GM23338 (cell line): ENCODE measurements around the gene CEMIP2. TPM values are rescaled to one million over a fixed set of nuclear protein-coding genes. Genes with fewer than 3 reads are reported as not detected.

Source experiments
- ATAC-seq: fragments of 200-7000 bp; cut with Tn5 transposase; 3 replicates; pipeline ENCODE4 v1.9.1; 2020
- DNase-seq: peaks from one replicate; pipeline ENCODE4 v3.0.0-alpha.2; 2015; ENCODE audit warnings: low spot score
- H2AFZ ChIP-seq: fragments of 200-600 bp; sonication (generic); 2 replicates; pipeline ENCODE4 v1.8.0; 2016; ENCODE audit warnings: antibody characterized with exemption, mild to moderate bottlenecking, moderate library complexity
- H3F3A ChIP-seq: fragments of 200-600 bp; sonication (generic); replicated peaks from 2 replicates; pipeline ENCODE4 v1.8.0; 2017; ENCODE audit warnings: antibody characterized with exemption, mixed run types, low read depth
- H3K27ac ChIP-seq: fragments of 200-600 bp; sonication (generic); 2 replicates; pipeline ENCODE4 v1.6.1; 2016; ENCODE audit warnings: low read depth
- H3K27me3 ChIP-seq: fragments of 200-600 bp; sonication (generic); 2 replicates; pipeline ENCODE4 v1.8.0; 2016; ENCODE audit warnings: mild to moderate bottlenecking, mixed run types, moderate library complexity; ENCODE audit not compliant: insufficient read depth
- H3K36me3 ChIP-seq: fragments of 200-600 bp; sonication (generic); 2 replicates; pipeline ENCODE4 v1.8.0; 2016; ENCODE audit warnings: mild to moderate bottlenecking; ENCODE audit not compliant: insufficient read depth
- H3K4me1 ChIP-seq: fragments of 200-600 bp; sonication (generic); 2 replicates; pipeline ENCODE4 v1.8.0; 2016; ENCODE audit warnings: mild to moderate bottlenecking, moderate library complexity; ENCODE audit not compliant: insufficient read depth
- H3K4me2 ChIP-seq: fragments of 200-600 bp; sonication (generic); 2 replicates; pipeline ENCODE4 v1.7.1; 2017; ENCODE audit warnings: mixed run types
- H3K4me3 ChIP-seq: fragments of 200-600 bp; sonication (generic); 2 replicates; pipeline ENCODE4 v1.6.1; 2016; ENCODE audit warnings: mixed run types
- H3K79me2 ChIP-seq: fragments of 200-600 bp; sonication (generic); replicated peaks from 2 replicates; pipeline ENCODE4 v1.8.0; 2017; ENCODE audit warnings: mild to moderate bottlenecking; ENCODE audit not compliant: insufficient read depth
- H3K9me2 ChIP-seq: fragments of 200-600 bp; sonication (generic); 2 replicates; pipeline ENCODE4 v1.8.0; 2017; ENCODE audit not compliant: insufficient read depth
- H4K20me1 ChIP-seq: fragments of 200-600 bp; sonication (generic); replicated peaks from 2 replicates; pipeline ENCODE4 v1.8.0; 2017; ENCODE audit warnings: mild to moderate bottlenecking; ENCODE audit not compliant: insufficient read depth
- H3K27ac Mint-ChIP-seq: 2 replicates; pipeline ENCODE4 v1.8.0; 2020; ENCODE audit warnings: inconsistent platforms, mild to moderate bottlenecking, moderate library complexity, mixed read lengths
- H3K27me3 Mint-ChIP-seq: 3 replicates; pipeline ENCODE4 v1.8.0; 2022; ENCODE audit warnings: low read depth, mild to moderate bottlenecking, moderate library complexity, mixed read lengths, inconsistent platforms; ENCODE audit not compliant: insufficient read depth, poor library complexity
- H3K36me3 Mint-ChIP-seq: 3 replicates; pipeline ENCODE4 v1.8.0; 2021; ENCODE audit warnings: low read depth, mild to moderate bottlenecking, inconsistent platforms, moderate library complexity, mixed read lengths
- H3K4me1 Mint-ChIP-seq: 3 replicates; pipeline ENCODE4 v1.8.0; 2020; ENCODE audit warnings: mild to moderate bottlenecking, inconsistent platforms, mixed read lengths
- H3K4me3 Mint-ChIP-seq: 3 replicates; pipeline ENCODE4 v1.8.0; 2021; ENCODE audit warnings: moderate library complexity, mild to moderate bottlenecking, inconsistent platforms, mixed read lengths
- H3K9me3 Mint-ChIP-seq: 3 replicates; pipeline ENCODE4 v1.8.0; 2020; ENCODE audit warnings: moderate library complexity, mild to moderate bottlenecking, inconsistent platforms, mixed read lengths
- CREB1 ChIP-seq: fragments of 250-450 bp; sonication (Bioruptor Pico); IDR thresholded peaks from 2 replicates; pipeline ENCODE4 v1.5.0; 2020; ENCODE audit warnings: low read depth, mild to moderate bottlenecking, moderate library complexity
- EZH2 ChIP-seq: fragments of 200-600 bp; sonication (generic); IDR thresholded peaks from one replicate; pipeline ENCODE4 v1.8.0; 2017; ENCODE audit warnings: antibody characterized with exemption, mild to moderate bottlenecking, low read depth; ENCODE audit not compliant: unreplicated experiment
- EZH2phosphoT487 ChIP-seq: fragments of 200-600 bp; sonication (generic); IDR thresholded peaks from one replicate; pipeline ENCODE4 v1.8.1; 2018; ENCODE audit warnings: antibody characterized with exemption; ENCODE audit not compliant: unreplicated experiment
- NANOG ChIP-seq: IDR thresholded peaks from 2 replicates; pipeline ENCODE4 v1.6.1; 2016; ENCODE audit warnings: antibody characterized with exemption, borderline replicate concordance
- POLR2AphosphoS5 ChIP-seq: IDR thresholded peaks from 2 replicates; pipeline ENCODE4 v1.6.1; 2016; ENCODE audit warnings: antibody characterized with exemption, low read depth
- STAT1 ChIP-seq: IDR thresholded peaks from one replicate; pipeline ENCODE4 v1.6.1; 2016; ENCODE audit warnings: antibody characterized with exemption; ENCODE audit not compliant: unreplicated experiment
- ZNF331 ChIP-seq: fragments of 250-450 bp; sonication (Bioruptor Pico); IDR thresholded peaks from 2 replicates; pipeline ENCODE4 v1.5.0; 2020; ENCODE audit warnings: low read depth, mild to moderate bottlenecking, moderate library complexity
- polyA plus RNA-seq: library from polyadenylated mRNA; unstranded; fragments of >200 nt; fragmentation: Nextera tagmentation; extraction: Ambion mirVana; gene quantifications from 2 replicates; pipeline ENCODE4 v1.2.1, GENCODE V29; 2016
- total RNA-seq: library from RNA; depleted of rRNA; stranded (reverse); fragments of >200 nt; shearing (Covaris generic); gene quantifications from 2 replicates; pipeline ENCODE4 v1.2.3, GENCODE V29; 2014
- TF ChIP-seq, protein P1 (sequence below): IDR thresholded peaks from 2 replicates; pipeline ENCODE4 v1.6.1; 2016; ENCODE audit warnings: antibody characterized with exemption

Gene CEMIP2
- total and polyA plus RNA-seq, 2 experiments from 2014 or later, result 23.0 to 76.7 TPM

DNA sequence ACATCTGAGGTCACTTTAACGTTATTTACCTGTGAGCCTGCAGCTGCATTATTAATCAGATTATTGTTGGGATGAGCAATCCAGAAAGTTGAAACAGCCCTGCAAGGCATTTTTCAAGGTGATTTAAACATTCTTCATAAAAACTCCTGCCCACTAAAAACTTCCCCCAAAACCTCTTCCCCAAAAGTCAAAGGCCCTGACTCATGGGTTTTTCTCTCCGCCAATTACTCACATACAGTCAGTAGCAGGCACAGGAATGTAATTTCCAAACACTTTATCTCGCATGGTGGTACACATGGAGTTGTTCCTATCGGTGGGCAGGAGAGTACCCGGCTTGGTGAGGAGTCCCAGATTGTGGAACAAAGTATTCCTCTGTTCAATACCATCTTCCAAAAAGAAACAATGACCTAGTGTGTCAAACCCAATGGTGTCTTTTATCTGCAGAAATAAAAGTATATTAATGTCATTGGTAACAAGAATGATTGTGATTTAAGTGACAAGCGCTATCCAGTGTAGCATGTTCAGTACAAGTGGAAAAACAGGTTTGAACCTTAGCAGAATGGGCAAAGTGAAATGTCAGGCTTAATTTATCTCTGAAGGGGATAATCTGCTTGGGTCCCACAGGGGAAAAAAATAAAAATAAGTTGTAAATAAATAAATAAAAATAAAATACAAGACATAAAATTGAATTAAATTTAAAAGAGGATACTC is 38.3 kb downstream of the CEMIP2 start:
- H3K9me3 Mint-ChIP-seq, result no peaks in the 10 kb centered on the region
- H3K27ac ChIP-seq, result no peak overlapping the region
- H3K27me3 Mint-ChIP-seq, result no peaks in the 10 kb centered on the region
- H3K27ac Mint-ChIP-seq, result no peak overlapping the region
- ATAC-seq (no peak), DNase-seq (no peak)
- H3K9me2 ChIP-seq, result no peaks in the 10 kb centered on the region
- TF ChIP-seq EZH2, result no peak
- TF ChIP-seq, protein P1, sequence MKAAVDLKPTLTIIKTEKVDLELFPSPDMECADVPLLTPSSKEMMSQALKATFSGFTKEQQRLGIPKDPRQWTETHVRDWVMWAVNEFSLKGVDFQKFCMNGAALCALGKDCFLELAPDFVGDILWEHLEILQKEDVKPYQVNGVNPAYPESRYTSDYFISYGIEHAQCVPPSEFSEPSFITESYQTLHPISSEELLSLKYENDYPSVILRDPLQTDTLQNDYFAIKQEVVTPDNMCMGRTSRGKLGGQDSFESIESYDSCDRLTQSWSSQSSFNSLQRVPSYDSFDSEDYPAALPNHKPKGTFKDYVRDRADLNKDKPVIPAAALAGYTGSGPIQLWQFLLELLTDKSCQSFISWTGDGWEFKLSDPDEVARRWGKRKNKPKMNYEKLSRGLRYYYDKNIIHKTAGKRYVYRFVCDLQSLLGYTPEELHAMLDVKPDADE, result no peak
- no peak for TF ChIP-seq NANOG
- no peak for TF ChIP-seq EZH2phosphoT487
- no peaks in the 10 kb centered on the region for H3K27me3 ChIP-seq
- no peak overlapping the region for H2AFZ ChIP-seq
- H3K4me3 Mint-ChIP-seq, result no peak overlapping the region
- peaks cover 59% of the 10 kb centered on the region for H3K36me3 Mint-ChIP-seq
- no peaks in the 10 kb centered on the region for H4K20me1 ChIP-seq
- peaks cover 36% of the 10 kb centered on the region; the same call in 1 of the 2 replicates for H3K36me3 ChIP-seq
- H3K79me2 ChIP-seq, result no peaks in the 10 kb centered on the region
- H3K4me1 Mint-ChIP-seq, result peaks cover 8% of the 10 kb centered on the region; the same call in 2 of the 3 replicates
- no peaks in the 10 kb centered on the region for H3F3A ChIP-seq
- H3K4me3 ChIP-seq, result no peak overlapping the region
- no peaks in the 10 kb centered on the region; the same call in 1 of the 2 replicates for H3K4me1 ChIP-seq
- H3K4me2 ChIP-seq, result no peak overlapping the region

DNA sequence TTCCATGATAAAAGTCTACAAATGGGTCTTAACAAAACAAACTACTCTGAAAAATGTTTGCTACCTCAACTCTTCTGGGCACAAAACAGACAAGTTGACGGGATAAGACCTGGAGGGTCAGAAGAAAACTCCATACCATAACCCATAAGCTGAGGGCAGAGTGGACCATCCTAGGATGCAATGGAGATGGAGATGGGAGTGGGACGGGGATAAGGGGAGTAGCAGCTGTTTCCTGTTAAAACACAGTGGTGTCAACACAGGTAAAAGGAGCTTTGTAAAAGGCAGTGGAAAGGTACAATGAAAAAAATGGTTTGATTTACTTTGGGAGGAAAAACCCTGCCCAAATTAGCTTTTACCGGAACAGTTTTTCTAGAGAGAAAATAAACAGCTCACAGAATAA is 41.6 kb downstream of the CEMIP2 start:
- no peaks in the 10 kb centered on the region for H4K20me1 ChIP-seq
- no peaks in the 10 kb centered on the region for H3K4me1 Mint-ChIP-seq
- H3K27ac Mint-ChIP-seq, result no peak overlapping the region
- ATAC-seq (no peak), DNase-seq (no peak)
- no peaks in the 10 kb centered on the region for H3K79me2 ChIP-seq
- no peak overlapping the region for H3K4me3 Mint-ChIP-seq
- no peak overlapping the region for H3K27ac ChIP-seq
- H3K36me3 Mint-ChIP-seq, result peaks cover 70% of the 10 kb centered on the region
- no peaks in the 10 kb centered on the region for H3K27me3 Mint-ChIP-seq
- H3K9me3 Mint-ChIP-seq, result no peaks in the 10 kb centered on the region
- H3K4me1 ChIP-seq, result no peaks in the 10 kb centered on the region
- no peak overlapping the region for H3K4me3 ChIP-seq
- H3K27me3 ChIP-seq, result no peaks in the 10 kb centered on the region
- TF ChIP-seq NANOG (no peak), ZNF331 (no peak), EZH2phosphoT487 (no peak), CREB1 (CRISPR knock-in tag) (no peak), STAT1 (no peak), POLR2AphosphoS5 (no peak)
- no peaks in the 10 kb centered on the region for H3F3A ChIP-seq
- H2AFZ ChIP-seq, result no peak overlapping the region
- H3K9me2 ChIP-seq, result no peaks in the 10 kb centered on the region
- no peak overlapping the region for H3K4me2 ChIP-seq
- H3K36me3 ChIP-seq, result peaks cover 58% of the 10 kb centered on the region
